GM12878 (cell line): ENCODE data around the gene MYDGF. TPM values are rescaled to one million over a fixed set of nuclear protein-coding genes. Genes with fewer than 3 reads are reported as not detected.

Experiments
- ATAC-seq: fragments of 200-7000 bp; cut with Tn5 transposase; 3 replicates; pipeline ENCODE4 v1.9.1; 2020; ENCODE audit warnings: mild to moderate bottlenecking, moderate library complexity
- BruUV-seq: library from RNA; stranded (reverse); fragments of 400-500 nt; replicated peaks from 2 replicates; lab custom pipeline; 2021; lab: Mats Ljungman, UMichigan
- CTCF ChIA-PET: fragments of 300-600 bp; sonication (Branson Sonifier 250); formaldehyde crosslinking; extraction: SDS; loops from one replicate; lab custom pipeline; 2021; ENCODE audit warnings: inconsistent platforms; lab: Yijun Ruan, JAX
- POLR2A ChIA-PET: fragments of 350-600 bp; formaldehyde crosslinking; extraction: SDS; loops from one replicate; lab custom pipeline; 2021; ENCODE audit warnings: inconsistent platforms; lab: Charles Lee
- RAD21 ChIA-PET: fragments of 300-600 bp; sonication (Branson Sonifier 250); formaldehyde crosslinking; loops from one replicate; lab custom pipeline; 2023; ENCODE audit warnings: antibody characterized with exemption; ENCODE audit not compliant: unreplicated experiment; lab: Charles Lee
- SMC1A ChIA-PET: fragments of 300-600 bp; sonication (Branson Sonifier 250); formaldehyde crosslinking; loops from one replicate; lab custom pipeline; 2023; ENCODE audit not compliant: unreplicated experiment, uncharacterized antibody; lab: Charles Lee
- DNase-seq: peaks from one replicate; pipeline ENCODE4 v3.0.0-alpha.2; 2011; ENCODE audit warnings: low read depth, low spot score
- FAIRE-seq: peaks from 3 replicates; lab custom pipeline; 2011; peaks lifted over from hg19 to GRCh38; lab: Jason Lieb, UNC
- H2AFZ ChIP-seq: 2 replicates; pipeline ENCODE4 v1.6.0; 2011; ENCODE audit warnings: low read depth, low read length, control low read depth; ENCODE audit not compliant: control insufficient read depth
- H3K27ac ChIP-seq: 2 replicates; pipeline ENCODE4 v1.5.1; 2011; ENCODE audit warnings: control low read depth; ENCODE audit not compliant: control insufficient read depth, insufficient read depth
- H3K27me3 ChIP-seq, 2 experiments: replicated peaks in 1 of 2; 2 replicates each; pipeline versions ENCODE4 v1.6.0 to v1.6.1; 2011; ENCODE audit warnings: low read length in 1 of 2; ENCODE audit not compliant: control insufficient read depth in 2 of 2, insufficient read depth in 2 of 2
- H3K36me3 ChIP-seq, 2 experiments: 2 replicates each; pipeline ENCODE4 v1.5.1; 2011; ENCODE audit warnings: low read length in 1 of 2; ENCODE audit not compliant: control insufficient read depth in 2 of 2, insufficient read depth in 2 of 2
- H3K4me1 ChIP-seq: 2 replicates; pipeline ENCODE4 v1.6.1; 2011; ENCODE audit warnings: mild to moderate bottlenecking, low read length, moderate library complexity, mixed read lengths; ENCODE audit not compliant: control insufficient read depth, insufficient read depth
- H3K4me2 ChIP-seq: 2 replicates; pipeline ENCODE4 v1.6.0; 2011; ENCODE audit warnings: control low read depth; ENCODE audit not compliant: control insufficient read depth, insufficient read depth
- H3K4me3 ChIP-seq: fragments of 200-600 bp; sonication (generic); 2 replicates; pipeline ENCODE4 v1.5.1; 2016
- H3K79me2 ChIP-seq: 2 replicates; pipeline ENCODE4 v1.6.0; 2011; ENCODE audit warnings: low read length; ENCODE audit not compliant: control insufficient read depth, insufficient read depth
- H3K9ac ChIP-seq: 2 replicates; pipeline ENCODE4 v1.8.0; 2011; ENCODE audit warnings: low read length, control low read depth, mixed read lengths; ENCODE audit not compliant: control insufficient read depth, insufficient read depth
- H3K9me3 ChIP-seq: replicated peaks from 3 replicates; pipeline ENCODE4 v1.5.1; 2011; ENCODE audit warnings: mild to moderate bottlenecking, low read length; ENCODE audit not compliant: control insufficient read depth, insufficient read depth
- H4K20me1 ChIP-seq: 2 replicates; pipeline ENCODE4 v1.6.0; 2011; ENCODE audit not compliant: control insufficient read depth, insufficient read depth
- BMI1 ChIP-seq: fragments of 450-650 bp; IDR thresholded peaks from 2 replicates; pipeline ENCODE4 v1.6.1; 2016; ENCODE audit warnings: mild to moderate bottlenecking, moderate library complexity, borderline replicate concordance
- IKZF1 ChIP-seq: fragments of 450-650 bp; conservative IDR thresholded peaks from 2 replicates; pipeline ENCODE4 v1.6.1; 2017; ENCODE audit warnings: antibody characterized with exemption, mild to moderate bottlenecking
- IRF3 ChIP-seq: fragments of 450-650 bp; IDR thresholded peaks from 2 replicates; pipeline ENCODE4 v1.6.1; 2014; ENCODE audit warnings: mild to moderate bottlenecking
- MEF2B ChIP-seq: fragments of 450-650 bp; IDR thresholded peaks from 2 replicates; pipeline ENCODE4 v1.6.1; 2018; ENCODE audit warnings: mild to moderate bottlenecking, moderate library complexity; ENCODE audit not compliant: partially characterized antibody, poor library complexity, severe bottlenecking
- POLR2AphosphoS2 ChIP-seq: IDR thresholded peaks from 2 replicates; pipeline ENCODE4 v1.6.1; 2011; ENCODE audit warnings: low read depth, mild to moderate bottlenecking, low read length, improper control_type of control experiment, moderate library complexity
- RUNX3 ChIP-seq: IDR thresholded peaks from 2 replicates; pipeline ENCODE4 v1.6.1; 2012; ENCODE audit warnings: low read length, inconsistent platforms
- SMARCA5 ChIP-seq: fragments of 450-650 bp; IDR thresholded peaks from 2 replicates; pipeline ENCODE4 v1.6.1; 2017; ENCODE audit warnings: mild to moderate bottlenecking
- SUPT20H ChIP-seq: IDR thresholded peaks from 2 replicates; pipeline ENCODE4 v1.6.1; 2011; ENCODE audit warnings: low read depth, mild to moderate bottlenecking, low read length, moderate library complexity, borderline replicate concordance; ENCODE audit not compliant: control insufficient read depth
- TARDBP ChIP-seq: IDR thresholded peaks from 2 replicates; pipeline ENCODE4 v1.6.1; 2016; ENCODE audit warnings: borderline replicate concordance
- ZNF217 ChIP-seq: fragments of 450-650 bp; IDR thresholded peaks from 2 replicates; pipeline ENCODE4 v1.6.1; 2017; ENCODE audit warnings: antibody characterized with exemption, mild to moderate bottlenecking
- ZNF687 ChIP-seq: fragments of 450-650 bp; IDR thresholded peaks from 2 replicates; pipeline ENCODE4 v1.6.1; 2017; ENCODE audit warnings: mild to moderate bottlenecking, moderate library complexity
- WGBS: methylation state at CpG from one replicate; pipeline ENCODE4 v1.1.6; 2016; ENCODE audit warnings: low lambda C conversion rate; ENCODE audit not compliant: insufficient replicate concordance, insufficient coverage; ENCODE audit errors: missing lambda C conversion rate; 5-methylcytosine and 5-hydroxymethylcytosine counted together
- in situ Hi-C: fragments of 300-500 bp; cut with MboI; formaldehyde crosslinking; loops from 9 replicates; pipeline ENCODE4 v1.14.3; 2018; ENCODE audit warnings: mixed read lengths
- intact Hi-C: fragments of 100-400 bp; cut with micrococcal nuclease; formaldehyde crosslinking; loops from one replicate; pipeline ENCODE4 v1.14.2; 2022; ENCODE audit not compliant: unreplicated experiment
- polyA plus RNA-seq, 11 experiments: library from polyadenylated mRNA; depleted of rRNA in 4 of 11; unstranded in 6 of 11; stranded (reverse) in 5 of 11; fragments of >200 nt; fragmentation: Nextera tagmentation in 4 of 11; fragmentation: Illumina TruSeq in 1 of 11; extraction: Ambion mirVana in 4 of 11; extraction: Trizol in 1 of 11; gene quantifications; 1 replicate in 1 of 11; 2 replicates in 10 of 11; pipeline versions ENCODE4 v1.2.1 to v1.2.3, GENCODE V29; 2011 to 2016; ENCODE audit warnings: inconsistent platforms in 2 of 11, missing spikeins in 2 of 11, low read depth in 1 of 11
- total RNA-seq, 4 experiments: library from RNA; depleted of rRNA in 3 of 4; stranded (reverse); fragments of >200 nt in 3 of 4; fragmentation: Illumina TruSeq in 1 of 4; extraction: Trizol in 1 of 4; gene quantifications; 2 replicates each; pipeline versions ENCODE4 v1.2.1 to v1.2.3, GENCODE V29; 2013 to 2021

MYDGF gene
- total and polyA plus RNA-seq, 10 of the 15 experiments (the other 5 are each of a cell fraction or from before 2014, with no cell fraction given), result 2.3 to 196 (median 57.5) TPM

- Histone ChIP-seq H3K4me2 (no peak overlapping the region), H3K9ac (no peak overlapping the region), H3K79me2 (no peaks in the 10 kb centered on the region), H4K20me1 (no peaks in the 10 kb centered on the region), H3K27ac (no peak overlapping the region), H2AFZ (no peak overlapping the region), H3K4me1 (peaks cover 17% of the 10 kb centered on the region), H3K27me3 (no peaks in the 10 kb centered on the region), H3K36me3 (peaks cover 1 to 27% of the 10 kb centered on the region in 2 experiments), H3K9me3 (no peaks in the 10 kb centered on the region), H3K4me3 (no peak overlapping the region)
- no peak for ATAC-seq
- ChIA-PET POLR2A (no interaction called here), CTCF (interaction anchor here (0.5 kb wide), 1 partner anchor 79 kb away, joined by 3 read pairs; no protein-coding TSS in a partner anchor), RAD21 (no interaction called here), SMC1A (no interaction called here)
- no peak for DNase-seq
- intact Hi-C loops (no loop called here), in situ Hi-C loops (no loop called here)
- no TSS peak for BruUV-seq
- over 99% methylated on average over 15 of the region's 16 CpGs for WGBS
- no peak for FAIRE-seq
- TF ChIP-seq TARDBP, result no peak
- no peak for TF ChIP-seq SUPT20H
- TF ChIP-seq SMARCA5, result no peak
Observed at GRCh38 chr19:4710281-4710600, 40.1 kb upstream of the MYDGF start.

- ChIA-PET RAD21 (no interaction called here), SMC1A (no interaction called here), CTCF (interaction anchor here (0.5 kb wide), 1 partner anchor 80 kb away, joined by 3 read pairs; no protein-coding TSS in a partner anchor), POLR2A (no interaction called here)
- no peaks in the 10 kb centered on the region for H3K27me3 ChIP-seq
- DNase-seq, result no peak
- no peaks in the 10 kb centered on the region for H4K20me1 ChIP-seq
- no peaks in the 10 kb centered on the region for H3K79me2 ChIP-seq
- no peak overlapping the region for H3K4me3 ChIP-seq
- H3K27ac ChIP-seq, result peak overlapping the region; percentile 58; the same call in 1 of the 2 replicates
- no peak for FAIRE-seq
- H2AFZ ChIP-seq, result no peak overlapping the region
- H3K36me3 ChIP-seq, result peaks cover 2 to 27% of the 10 kb centered on the region in 2 experiments; a peak in 3 of 4 replicates
- in situ Hi-C loops (no loop called here), intact Hi-C loops (loop anchor here (2.0 kb wide), 1 partner anchor 39 kb away; the partner anchor contains the start of gene MYDGF)
- no TSS peak for BruUV-seq
- H3K9ac ChIP-seq, result no peak overlapping the region
- ATAC-seq, result peak; percentile 71
- no peaks in the 10 kb centered on the region for H3K9me3 ChIP-seq
- WGBS, result 77% methylated on average over 20 of the region's 20 CpGs
- peaks cover 17% of the 10 kb centered on the region for H3K4me1 ChIP-seq
- H3K4me2 ChIP-seq, result no peak overlapping the region
- no peak for TF ChIP-seq RUNX3
- TF ChIP-seq ZNF687, result peak; percentile 69; the same call in 1 of the 2 replicates
- TF ChIP-seq POLR2AphosphoS2, result no peak
- TF ChIP-seq BMI1, result no peak
- 0 out of 2 replicates have a peak, but pooled peaks have one; percentile 28 for TF ChIP-seq IKZF1
- TF ChIP-seq IRF3, result no peak
- no peak for TF ChIP-seq ZNF217
- peak; percentile 17 for TF ChIP-seq MEF2B
Observed at GRCh38 chr19:4709440-4710280, 39.5 kb upstream of the MYDGF start.
